ENCODE data around the gene ASIC2.
"Not testable (repeated sequence)": the region's sequence is repeated elsewhere in the genome, so short reads cannot be mapped to it uniquely, and the experiment has no call there.

Gene ASIC2

GRCh38 chr17:33015716-33016346 is 277.3 kb downstream of the ASIC2 start:
- DNase-seq, result no peak

- no peak for DNase-seq
Measured at GRCh38 chr17:33014751-33015150, 278.3 kb downstream of the ASIC2 start.

- DNase-seq, result no peak
Measured at GRCh38 chr17:33013596-33014375, 279.3 kb downstream of the ASIC2 start.

GRCh38 chr17:33012522-33013033 is 280.5 kb downstream of the ASIC2 start:
- no peak for DNase-seq

GRCh38 chr17:33009636-33010035 is 283.5 kb downstream of the ASIC2 start:
- no peak for DNase-seq

GRCh38 chr17:33007186-33007585 is 285.9 kb downstream of the ASIC2 start:
- no peak for DNase-seq

GRCh38 chr17:33002246-33002645 is 290.8 kb downstream of the ASIC2 start:
- DNase-seq, result no peak

GRCh38 chr17:32998887-32999228 is 294.2 kb downstream of the ASIC2 start:
- no peak for DNase-seq

GRCh38 chr17:32998111-32998886 is 294.8 kb downstream of the ASIC2 start:
- DNase-seq, result peak; percentile 38 to 56

GRCh38 chr17:32995416-32996045 is 297.6 kb downstream of the ASIC2 start:
- no peak for DNase-seq

GRCh38 chr17:32993977-32994376 is 299.1 kb downstream of the ASIC2 start:
- DNase-seq, result no peak

GRCh38 chr17:32992321-32993033 is 300.6 kb downstream of the ASIC2 start:
- no peak for DNase-seq

GRCh38 chr17:32988481-32989101 is 304.5 kb downstream of the ASIC2 start:
- DNase-seq, result no peak

- not testable (repeated sequence) for DNase-seq
Measured at GRCh38 chr17:32987868-32988267, 305.2 kb downstream of the ASIC2 start.

- DNase-seq, result not testable (repeated sequence)
Measured at GRCh38 chr17:32987453-32987805, 305.7 kb downstream of the ASIC2 start.

GRCh38 chr17:32985050-32985756 is 307.9 kb downstream of the ASIC2 start:
- no peak for DNase-seq

- not testable (repeated sequence) for DNase-seq
Measured at GRCh38 chr17:32981611-32982010, 311.5 kb downstream of the ASIC2 start.

- no peak for DNase-seq
Measured at GRCh38 chr17:32980230-32980629, 312.9 kb downstream of the ASIC2 start.

- no peak for DNase-seq
Measured at GRCh38 chr17:32976605-32977004, 316.5 kb downstream of the ASIC2 start.

GRCh38 chr17:32976131-32976530 is 317.0 kb downstream of the ASIC2 start:
- DNase-seq, result no peak

GRCh38 chr17:32971171-32971570 is 321.9 kb downstream of the ASIC2 start:
- no peak for DNase-seq
